ENCODE measurements around the gene ACACB. TPM values are rescaled to one million over a fixed set of nuclear protein-coding genes. Genes with fewer than 3 reads are reported as not detected.

Gene ACACB
- total RNA-seq, 1 donor from 2014 or later = 15.4 TPM

GRCh38 chr12:109288571-109288970 lies 172.2 kb downstream of the ACACB start:
- DNase-seq (ENCODE audit: low spot score in 2 of 2, unreplicated experiment in 2 of 2) = no peak
- TF ChIP-seq CTCF (IDR thresholded peaks at IDR 0.05; ENCODE audit: unreplicated experiment) = no peak
- peaks cover 4% of the 10 kb centered on the region for H3K4me1 Mint-ChIP-seq
- H3K27ac Mint-ChIP-seq = no peak overlapping the region
- peaks cover 16% of the 10 kb centered on the region for H3K27me3 Mint-ChIP-seq (ENCODE audit: low read depth)
- H3K9me3 Mint-ChIP-seq = no peaks in the 10 kb centered on the region
- no peaks in the 10 kb centered on the region for H3K36me3 Mint-ChIP-seq
- H3K4me3 Mint-ChIP-seq = no peak overlapping the region

GRCh38 chr12:109289004-109289403 lies 172.6 kb downstream of the ACACB start:
- H3K4me3 Mint-ChIP-seq = no peak overlapping the region
- no peak for TF ChIP-seq CTCF (IDR thresholded peaks at IDR 0.05; ENCODE audit: unreplicated experiment)
- no peak overlapping the region for H3K27ac Mint-ChIP-seq
- DNase-seq (ENCODE audit: low spot score in 2 of 2, unreplicated experiment in 2 of 2) = no peak
- H3K9me3 Mint-ChIP-seq = no peaks in the 10 kb centered on the region
- H3K36me3 Mint-ChIP-seq = no peaks in the 10 kb centered on the region
- peaks cover 4% of the 10 kb centered on the region for H3K4me1 Mint-ChIP-seq
- peaks cover 16% of the 10 kb centered on the region for H3K27me3 Mint-ChIP-seq (ENCODE audit: low read depth)

GRCh38 chr12:109289551-109289950 lies 173.2 kb downstream of the ACACB start:
- H3K9me3 Mint-ChIP-seq = no peaks in the 10 kb centered on the region

GRCh38 chr12:109290061-109290460 lies 173.7 kb downstream of the ACACB start:
- no peak for TF ChIP-seq CTCF (IDR thresholded peaks at IDR 0.05; ENCODE audit: unreplicated experiment)
- no peak overlapping the region for H3K27ac Mint-ChIP-seq
- peaks cover 22% of the 10 kb centered on the region for H3K27me3 Mint-ChIP-seq (ENCODE audit: low read depth)
- no peaks in the 10 kb centered on the region for H3K36me3 Mint-ChIP-seq
- DNase-seq (ENCODE audit: low spot score in 2 of 2, unreplicated experiment in 2 of 2) = no peak
- no peaks in the 10 kb centered on the region for H3K9me3 Mint-ChIP-seq
- H3K4me3 Mint-ChIP-seq = no peak overlapping the region
- peaks cover 4% of the 10 kb centered on the region for H3K4me1 Mint-ChIP-seq

More at GRCh38 chr12:109289551-109289950, 173.2 kb downstream of the ACACB start:
- no peak for TF ChIP-seq CTCF (IDR thresholded peaks at IDR 0.05; ENCODE audit: unreplicated experiment)
- Mint-ChIP-seq H3K36me3 (no peaks in the 10 kb centered on the region), H3K4me3 (no peak overlapping the region), H3K27ac (no peak overlapping the region), H3K27me3 (ENCODE audit: low read depth) (peaks cover 19% of the 10 kb centered on the region), H3K4me1 (peaks cover 4% of the 10 kb centered on the region)
- no peak for DNase-seq (ENCODE audit: low spot score in 2 of 2, unreplicated experiment in 2 of 2)

- H3K4me1 Mint-ChIP-seq = peaks cover 4% of the 10 kb centered on the region
- H3K36me3 Mint-ChIP-seq = no peaks in the 10 kb centered on the region
- no peaks in the 10 kb centered on the region for H3K9me3 Mint-ChIP-seq
- no peak for TF ChIP-seq CTCF (IDR thresholded peaks at IDR 0.05; ENCODE audit: unreplicated experiment)
- DNase-seq (ENCODE audit: low spot score in 2 of 2, unreplicated experiment in 2 of 2) = no peak
- peak overlapping the region; percentile 49 for H3K4me3 Mint-ChIP-seq
- H3K27ac Mint-ChIP-seq = no peak overlapping the region
- peaks cover 29% of the 10 kb centered on the region for H3K27me3 Mint-ChIP-seq (ENCODE audit: low read depth)
These were observed 174.7 kb downstream of the ACACB start for GRCh38 chr12:109291117-109291516.

Measured in mesothelial cell of epicardium (in vitro differentiated cells).